OCI-LY1 (cell line): ENCODE results near the gene ATAD3C.

Experiments
- CTCF ChIP-seq: fragments of 200-600 bp; sonication (generic), shearing (Covaris generic); IDR thresholded peaks from 2 replicates; pipeline ENCODE4 v1.5.1; 2017; ENCODE audit warnings: mild to moderate bottlenecking, antibody characterized with exemption, low read length, moderate library complexity, mixed read lengths
- EZH2 ChIP-seq: fragments of 200-600 bp; sonication (generic), shearing (Covaris generic); IDR thresholded peaks from 2 replicates; pipeline ENCODE4 v1.8.0; 2017; ENCODE audit warnings: borderline replicate concordance, mixed run types, mild to moderate bottlenecking, antibody characterized with exemption, low read length, moderate library complexity, mixed read lengths

- TF ChIP-seq CTCF (no peak), EZH2 (no peak)
Observed at GRCh38 chr1:1435911-1436629, 13.4 kb upstream of the ATAD3C start.
